Fibroblast of peridontal ligament (primary cell): ENCODE results near the gene SPATA12.

Experiments used
- DNase-seq: peaks from one replicate; pipeline ENCODE4 v3.0.0-alpha.2; 2010; ENCODE audit errors: extremely low read depth

SPATA12 gene

DNA sequence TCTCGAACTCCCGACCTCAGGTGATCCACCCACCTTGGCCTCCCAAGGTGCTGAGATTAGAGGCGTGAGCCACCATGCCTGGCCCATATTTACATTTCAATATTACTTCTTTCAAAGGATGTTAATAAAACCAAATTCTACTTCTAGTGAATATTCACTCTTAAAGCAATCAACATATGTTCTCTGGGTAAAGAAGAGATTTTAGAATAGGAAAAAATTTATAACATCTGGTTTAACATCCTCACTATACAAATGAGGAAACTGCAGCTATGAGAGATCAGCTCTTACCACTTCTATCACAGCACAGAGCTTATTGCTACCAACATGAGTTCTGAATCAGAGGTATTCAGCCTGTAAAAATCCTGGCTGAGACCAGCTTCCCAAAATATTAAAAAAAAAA lies 56.0 kb downstream of the SPATA12 start:
- DNase-seq = no peak

DNA sequence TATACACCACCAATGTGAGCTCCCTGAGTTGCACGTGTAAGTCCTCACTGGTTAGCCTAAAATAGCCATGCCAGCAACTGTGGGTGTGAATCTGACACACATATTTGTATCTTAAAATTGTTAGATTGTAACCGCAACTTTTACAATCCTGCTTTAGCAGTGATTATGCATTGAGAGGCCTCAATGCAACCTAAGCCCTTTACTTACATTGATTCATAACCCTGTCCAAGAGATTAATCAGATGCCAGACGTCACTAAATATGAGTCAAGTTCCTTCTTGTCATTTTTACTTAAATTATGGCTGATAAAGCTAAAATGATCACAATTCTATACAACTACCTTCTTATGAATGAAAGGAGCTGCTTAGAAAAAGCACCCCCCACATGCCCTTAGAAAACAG lies 57.8 kb downstream of the SPATA12 start:
- no peak for DNase-seq

DNA sequence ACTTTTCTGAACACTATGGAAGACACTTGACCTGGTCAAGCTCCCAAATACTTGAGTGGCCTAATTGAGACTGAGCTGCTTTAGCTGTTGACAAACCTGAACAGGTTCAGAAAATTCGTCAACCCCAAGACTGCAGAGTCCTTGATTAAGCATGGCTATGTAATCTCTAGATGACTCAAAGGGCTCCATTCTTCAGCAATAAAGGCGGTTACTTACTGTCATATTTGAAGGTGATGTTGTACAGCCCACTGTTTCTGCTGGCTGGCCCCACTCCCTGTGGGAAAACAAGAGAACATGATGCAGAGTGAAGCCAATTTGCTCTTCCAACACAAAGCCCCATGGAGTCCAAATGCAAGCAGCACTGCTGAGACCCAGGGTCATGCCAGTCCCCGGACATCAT lies 59.6 kb downstream of the SPATA12 start:
- DNase-seq = no peak

DNA sequence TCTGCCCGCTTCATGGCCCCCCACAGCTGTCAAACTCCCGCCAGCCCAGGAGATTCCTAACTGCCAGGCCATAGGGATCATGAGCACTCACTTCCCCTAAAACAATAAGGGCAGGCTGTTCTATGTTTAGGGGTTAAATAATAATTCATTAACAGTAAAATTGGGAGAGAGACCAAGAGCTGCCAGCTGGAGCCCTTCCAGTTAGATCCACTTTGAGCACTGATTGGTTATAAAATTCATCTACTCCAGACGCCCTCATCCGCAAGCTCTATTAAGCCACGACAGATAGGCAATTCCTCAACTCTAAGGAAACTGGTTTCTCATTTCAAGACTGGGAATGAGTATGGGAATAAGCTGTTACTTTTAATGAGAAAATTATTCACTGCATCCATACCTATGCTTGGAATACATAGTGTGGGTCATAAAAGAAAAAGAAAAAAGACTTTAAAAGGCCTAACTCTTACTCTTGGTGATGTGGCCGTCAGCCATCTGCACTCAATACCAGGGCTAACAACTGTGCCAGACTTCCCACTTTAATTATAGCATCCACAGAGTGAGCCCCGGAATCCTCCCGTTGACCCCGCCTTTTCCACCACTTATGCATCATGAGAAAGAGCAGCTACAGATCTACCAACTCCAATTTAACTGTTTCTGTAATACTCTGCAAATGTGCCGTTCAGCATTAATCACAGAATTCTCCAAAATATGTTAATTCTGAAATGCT lies 60.1 kb downstream of the SPATA12 start:
- no peak for DNase-seq
